H9 (cell line): ENCODE measurements around the gene KLHL20. TPM values are rescaled to one million over a fixed set of nuclear protein-coding genes. Genes with fewer than 3 reads are reported as not detected.

Experiments
- DNase-seq: peaks from one replicate; pipeline ENCODE4 v3.0.0-alpha.2; 2017
- H2AFZ ChIP-seq: one replicate; pipeline ENCODE4 v1.6.1; 2013; ENCODE audit warnings: mild to moderate bottlenecking, low read length, control low read depth, moderate library complexity
- H2AK5ac ChIP-seq: 2 replicates; pipeline ENCODE4 v1.6.1; 2013; ENCODE audit warnings: low read length, control low read depth, mixed read lengths; ENCODE audit not compliant: insufficient read length
- H2BK120ac ChIP-seq: one replicate; pipeline ENCODE4 v1.6.1; 2013; ENCODE audit warnings: low read depth, mild to moderate bottlenecking, low read length, control low read depth, inconsistent platforms; ENCODE audit not compliant: poor library complexity, severe bottlenecking
- H2BK12ac ChIP-seq: 2 replicates; pipeline ENCODE4 v1.6.1; 2013; ENCODE audit warnings: low read length, control low read depth, mixed read lengths, low read depth; ENCODE audit not compliant: insufficient read length
- H2BK15ac ChIP-seq: 2 replicates; pipeline ENCODE4 v1.6.1; 2013; ENCODE audit warnings: low read depth, low read length, control low read depth
- H2BK20ac ChIP-seq: one replicate; pipeline ENCODE4 v1.6.1; 2013; ENCODE audit warnings: low read depth, mild to moderate bottlenecking, low read length, control low read depth, inconsistent platforms; ENCODE audit not compliant: poor library complexity, severe bottlenecking
- H2BK5ac ChIP-seq: 2 replicates; pipeline ENCODE4 v1.6.1; 2013; ENCODE audit warnings: low read length, control low read depth, mixed read lengths; ENCODE audit not compliant: insufficient read length
- H3K14ac ChIP-seq: 2 replicates; pipeline ENCODE4 v1.6.1; 2013; ENCODE audit warnings: low read length, control low read depth; ENCODE audit not compliant: insufficient read depth
- H3K18ac ChIP-seq: 2 replicates; pipeline ENCODE4 v1.6.1; 2013; ENCODE audit warnings: low read depth, mild to moderate bottlenecking, mixed read lengths, low read length, control low read depth; ENCODE audit not compliant: insufficient read length
- H3K23ac ChIP-seq: 2 replicates; pipeline ENCODE4 v1.6.1; 2013; ENCODE audit warnings: low read length, control low read depth, mixed read lengths, low read depth; ENCODE audit not compliant: insufficient read length
- H3K23me2 ChIP-seq: 2 replicates; pipeline ENCODE4 v1.6.1; 2013; ENCODE audit warnings: low read depth, mild to moderate bottlenecking, mixed read lengths, low read length, control low read depth; ENCODE audit not compliant: insufficient read length, poor library complexity, severe bottlenecking
- H3K27ac ChIP-seq: 2 replicates; pipeline ENCODE4 v1.5.1; 2013; ENCODE audit warnings: low read length, control low read depth, mixed read lengths, low read depth; ENCODE audit not compliant: insufficient read length
- H3K27me3 ChIP-seq: 2 replicates; pipeline ENCODE4 v1.6.1; 2013; ENCODE audit warnings: low read length, control low read depth, inconsistent platforms; ENCODE audit not compliant: insufficient read depth
- H3K4ac ChIP-seq: 2 replicates; pipeline ENCODE4 v1.6.1; 2013; ENCODE audit warnings: low read depth, mild to moderate bottlenecking, control low read depth, inconsistent platforms, low read length, moderate library complexity
- H3K4me1 ChIP-seq: 2 replicates; pipeline ENCODE4 v1.6.1; 2013; ENCODE audit warnings: low read length, control low read depth, inconsistent platforms; ENCODE audit not compliant: insufficient read depth
- H3K4me2 ChIP-seq: 2 replicates; pipeline ENCODE4 v1.6.1; 2013; ENCODE audit warnings: low read length, control low read depth, mixed read lengths; ENCODE audit not compliant: insufficient read length, insufficient read depth
- H3K56ac ChIP-seq: 2 replicates; pipeline ENCODE4 v1.6.1; 2013; ENCODE audit warnings: low read depth, mild to moderate bottlenecking, mixed read lengths, low read length, control low read depth; ENCODE audit not compliant: insufficient read length
- H3K79me1 ChIP-seq: 2 replicates; pipeline ENCODE4 v1.6.1; 2013; ENCODE audit warnings: low read depth, mild to moderate bottlenecking, moderate library complexity, low read length, control low read depth, inconsistent platforms; ENCODE audit not compliant: insufficient read depth, poor library complexity, severe bottlenecking
- H3K79me2 ChIP-seq: 2 replicates; pipeline ENCODE4 v1.6.1; 2013; ENCODE audit warnings: low read length, control low read depth, inconsistent platforms; ENCODE audit not compliant: insufficient read depth
- H3K9ac ChIP-seq: 2 replicates; pipeline ENCODE4 v1.6.1; 2013; ENCODE audit warnings: low read length, control low read depth, mixed read lengths; ENCODE audit not compliant: insufficient read length; ENCODE audit errors: extremely low read depth
- H3K9me3 ChIP-seq: one replicate; pipeline ENCODE4 v1.6.1; 2013; ENCODE audit warnings: low read depth, low read length, inconsistent platforms; ENCODE audit not compliant: control insufficient read depth
- H3T11ph ChIP-seq: one replicate; pipeline ENCODE4 v1.6.1; 2013; ENCODE audit warnings: mild to moderate bottlenecking, low read length, control low read depth, inconsistent platforms
- H4K20me1 ChIP-seq: one replicate; pipeline ENCODE4 v1.6.1; 2013; ENCODE audit not compliant: control insufficient read depth, insufficient read length, insufficient read depth
- H4K5ac ChIP-seq: 2 replicates; pipeline ENCODE4 v1.6.1; 2013; ENCODE audit warnings: low read depth, mild to moderate bottlenecking, mixed read lengths, low read length, control low read depth; ENCODE audit not compliant: insufficient read length
- H4K8ac ChIP-seq: replicated peaks from 2 replicates; pipeline ENCODE4 v1.6.1; 2013; ENCODE audit warnings: low read length, control low read depth, mixed read lengths, low read depth; ENCODE audit not compliant: insufficient read length
- H4K91ac ChIP-seq: 2 replicates; pipeline ENCODE4 v1.6.1; 2013; ENCODE audit warnings: low read depth, mild to moderate bottlenecking, moderate library complexity, mixed read lengths, low read length, control low read depth; ENCODE audit not compliant: insufficient read length
- H3K27ac Mint-ChIP-seq, 3 experiments: 2 replicates in 2 of 3; 3 replicates in 1 of 3; pipeline ENCODE4 v1.8.0; 2020 to 2021; ENCODE audit warnings: mixed read lengths in 3 of 3, mild to moderate bottlenecking in 1 of 3, moderate library complexity in 1 of 3
- H3K27me3 Mint-ChIP-seq: 2 replicates; pipeline ENCODE4 v1.8.0; 2021; ENCODE audit warnings: low read depth, mild to moderate bottlenecking, moderate library complexity, mixed read lengths
- H3K36me3 Mint-ChIP-seq, 3 experiments: 2 replicates in 2 of 3; 3 replicates in 1 of 3; pipeline ENCODE4 v1.8.0; 2020 to 2021; ENCODE audit warnings: low read depth in 3 of 3, mixed read lengths in 3 of 3; ENCODE audit not compliant: insufficient read depth in 1 of 3
- H3K4me1 Mint-ChIP-seq, 2 experiments: 2 replicates each; pipeline ENCODE4 v1.8.0; 2020; ENCODE audit warnings: mixed read lengths in 2 of 2
- H3K4me3 Mint-ChIP-seq, 2 experiments: 2 replicates in 1 of 2; 3 replicates in 1 of 2; pipeline ENCODE4 v1.8.0; 2020 to 2021; ENCODE audit warnings: mild to moderate bottlenecking in 2 of 2, mixed read lengths in 2 of 2, moderate library complexity in 1 of 2
- H3K9me3 Mint-ChIP-seq, 2 experiments: 2 replicates in 1 of 2; 3 replicates in 1 of 2; pipeline ENCODE4 v1.8.0; 2020; ENCODE audit warnings: mild to moderate bottlenecking in 2 of 2, mixed read lengths in 2 of 2, moderate library complexity in 1 of 2
- WGBS: extraction: QIAGEN DNeasy Blood & Tissue Kit; methylation state at CpG from one replicate; pipeline ENCODE4 v1.1.7; 2013; ENCODE audit warnings: missing lambda C conversion rate, low lambda C conversion rate, mixed read lengths; ENCODE audit not compliant: insufficient read length; ENCODE audit errors: extremely low coverage; 5-methylcytosine and 5-hydroxymethylcytosine counted together
- total RNA-seq: library from RNA; stranded (reverse); gene quantifications from 2 replicates; pipeline ENCODE4 v1.2.1, GENCODE V29; 2021
- TF ChIP-seq, protein P1 (sequence below): fragments of 200-600 bp; sonication (generic); conservative IDR thresholded peaks from 3 replicates; pipeline ENCODE4 v1.8.0; 2021; ENCODE audit warnings: antibody characterized with exemption, mild to moderate bottlenecking

The KLHL20 gene
- total RNA-seq, 1 experiment from 2014 or later: 12.2 TPM

DNA sequence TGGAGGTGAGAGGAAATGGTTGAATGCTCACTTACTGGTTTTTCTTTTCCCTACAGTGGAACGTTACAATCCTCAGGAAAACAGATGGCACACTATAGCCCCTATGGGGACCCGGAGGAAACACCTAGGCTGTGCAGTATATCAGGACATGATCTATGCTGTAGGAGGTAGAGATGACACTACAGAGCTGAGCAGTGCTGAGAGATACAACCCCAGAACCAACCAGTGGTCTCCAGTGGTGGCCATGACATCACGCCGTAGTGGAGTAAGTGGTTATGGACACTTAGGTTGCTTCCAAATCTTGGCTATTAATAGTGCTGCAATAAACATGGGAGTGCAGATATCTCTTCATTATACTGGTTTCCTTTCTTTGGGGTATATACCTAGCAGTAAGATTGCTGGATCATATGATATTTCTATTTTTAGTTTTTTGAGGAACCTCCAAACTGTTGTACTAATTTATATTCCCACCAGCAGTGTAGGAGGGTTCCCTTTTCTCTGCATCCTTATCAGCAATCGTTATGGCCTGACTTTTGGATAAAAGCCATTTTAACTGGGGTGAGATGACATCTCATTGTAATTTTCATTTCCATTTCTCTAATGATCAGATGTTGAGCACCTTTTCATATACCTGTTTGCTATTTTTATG, 60.9 kb downstream of the KLHL20 start:
- Histone ChIP-seq H3K4ac (no peak overlapping the region), H3K27ac (no peak overlapping the region)
- no peak for DNase-seq

More for the DNA sequence above, 60.9 kb downstream of the KLHL20 start:
- H4K8ac ChIP-seq: no peak overlapping the region
- no peaks in the 10 kb centered on the region for H3K79me1 ChIP-seq
- no peak overlapping the region for H3K4me2 ChIP-seq
- H3K23me2 ChIP-seq: no peaks in the 10 kb centered on the region
- H2BK20ac ChIP-seq: no peak overlapping the region
- Mint-ChIP-seq H3K9me3 (no peaks in the 10 kb centered on the region), H3K36me3 (peaks cover 0 to 18% (median 0%) of the 10 kb centered on the region in 3 experiments; a peak in 4 of 7 replicates), H3K4me3 (no peak overlapping the region), H3K4me1 (no peaks in the 10 kb centered on the region), H3K27me3 (no peaks in the 10 kb centered on the region), H3K27ac (no peak overlapping the region; a peak in 1 of 7 replicates)
- TF ChIP-seq, protein P1, sequence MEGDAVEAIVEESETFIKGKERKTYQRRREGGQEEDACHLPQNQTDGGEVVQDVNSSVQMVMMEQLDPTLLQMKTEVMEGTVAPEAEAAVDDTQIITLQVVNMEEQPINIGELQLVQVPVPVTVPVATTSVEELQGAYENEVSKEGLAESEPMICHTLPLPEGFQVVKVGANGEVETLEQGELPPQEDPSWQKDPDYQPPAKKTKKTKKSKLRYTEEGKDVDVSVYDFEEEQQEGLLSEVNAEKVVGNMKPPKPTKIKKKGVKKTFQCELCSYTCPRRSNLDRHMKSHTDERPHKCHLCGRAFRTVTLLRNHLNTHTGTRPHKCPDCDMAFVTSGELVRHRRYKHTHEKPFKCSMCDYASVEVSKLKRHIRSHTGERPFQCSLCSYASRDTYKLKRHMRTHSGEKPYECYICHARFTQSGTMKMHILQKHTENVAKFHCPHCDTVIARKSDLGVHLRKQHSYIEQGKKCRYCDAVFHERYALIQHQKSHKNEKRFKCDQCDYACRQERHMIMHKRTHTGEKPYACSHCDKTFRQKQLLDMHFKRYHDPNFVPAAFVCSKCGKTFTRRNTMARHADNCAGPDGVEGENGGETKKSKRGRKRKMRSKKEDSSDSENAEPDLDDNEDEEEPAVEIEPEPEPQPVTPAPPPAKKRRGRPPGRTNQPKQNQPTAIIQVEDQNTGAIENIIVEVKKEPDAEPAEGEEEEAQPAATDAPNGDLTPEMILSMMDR: no peak
- no CpG with 5 or more reads among the region's 5 CpGs for WGBS
- H3K56ac ChIP-seq: no peak overlapping the region
- H4K5ac ChIP-seq: no peak overlapping the region
- H3T11ph ChIP-seq: no peak overlapping the region
- H4K20me1 ChIP-seq: no peaks in the 10 kb centered on the region
- H3K27me3 ChIP-seq: no peaks in the 10 kb centered on the region
- no peak overlapping the region for H2BK5ac ChIP-seq
- no peak overlapping the region for H2BK15ac ChIP-seq
- H2BK120ac ChIP-seq: no peak overlapping the region
- H3K14ac ChIP-seq: no peak overlapping the region
- H2AK5ac ChIP-seq: no peak overlapping the region
- no peak overlapping the region for H2BK12ac ChIP-seq
- no peak overlapping the region for H2AFZ ChIP-seq
- H3K9me3 ChIP-seq: no peaks in the 10 kb centered on the region
- H4K91ac ChIP-seq: no peak overlapping the region
- no peaks in the 10 kb centered on the region for H3K4me1 ChIP-seq
- no peak overlapping the region for H3K23ac ChIP-seq
- H3K18ac ChIP-seq: no peak overlapping the region
- no peaks in the 10 kb centered on the region for H3K79me2 ChIP-seq
- no peak overlapping the region for H3K9ac ChIP-seq
